ENCODE results near the gene TTLL12.

DNA sequence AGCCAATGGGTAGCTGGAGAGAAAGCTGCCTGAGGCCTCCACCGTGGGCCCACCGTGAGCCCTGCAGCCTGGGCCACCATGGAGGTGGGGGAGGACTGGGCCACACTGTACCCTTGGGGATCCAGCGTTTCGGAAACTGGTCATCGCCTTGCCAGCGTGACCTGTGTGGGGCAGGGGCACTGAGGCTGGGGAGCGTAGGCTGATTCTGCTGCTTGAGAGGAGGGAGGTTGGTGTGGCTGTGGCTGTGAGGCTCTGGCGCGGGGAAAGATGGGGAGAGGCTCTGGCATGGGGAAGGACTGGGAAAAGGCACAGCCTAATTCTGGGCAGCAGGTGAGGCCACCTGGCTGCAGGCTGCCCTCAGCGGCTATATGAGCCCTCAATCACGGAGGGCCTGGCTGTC lies 12.6 kb upstream of the TTLL12 start:
- TF ChIP-seq CTCF (IDR thresholded peaks at IDR 0.05; ENCODE audit: low read depth, low read length), result no peak
- no peak for TF ChIP-seq EZH2phosphoT487 (IDR thresholded peaks at IDR 0.05; ENCODE audit: low read depth)
